Stimulated activated CD8-positive, alpha-beta memory T cell treated with anti-CD3 and anti-CD28 coated beads, Interleukin-2, amount 100 ng/mL, for 1 hour (primary cell): ENCODE measurements around the gene ASCL2.
"Not testable (repeated sequence)": the region's sequence is repeated elsewhere in the genome, so short reads cannot be mapped to it uniquely, and the experiment has no call there.

Experiments used
- DNase-seq, 2 donors: peaks; one replicate each; pipeline ENCODE4 v3.0.0-alpha.2; 2020; ENCODE audit warnings: low read depth in 2 of 2

Gene ASCL2

DNA sequence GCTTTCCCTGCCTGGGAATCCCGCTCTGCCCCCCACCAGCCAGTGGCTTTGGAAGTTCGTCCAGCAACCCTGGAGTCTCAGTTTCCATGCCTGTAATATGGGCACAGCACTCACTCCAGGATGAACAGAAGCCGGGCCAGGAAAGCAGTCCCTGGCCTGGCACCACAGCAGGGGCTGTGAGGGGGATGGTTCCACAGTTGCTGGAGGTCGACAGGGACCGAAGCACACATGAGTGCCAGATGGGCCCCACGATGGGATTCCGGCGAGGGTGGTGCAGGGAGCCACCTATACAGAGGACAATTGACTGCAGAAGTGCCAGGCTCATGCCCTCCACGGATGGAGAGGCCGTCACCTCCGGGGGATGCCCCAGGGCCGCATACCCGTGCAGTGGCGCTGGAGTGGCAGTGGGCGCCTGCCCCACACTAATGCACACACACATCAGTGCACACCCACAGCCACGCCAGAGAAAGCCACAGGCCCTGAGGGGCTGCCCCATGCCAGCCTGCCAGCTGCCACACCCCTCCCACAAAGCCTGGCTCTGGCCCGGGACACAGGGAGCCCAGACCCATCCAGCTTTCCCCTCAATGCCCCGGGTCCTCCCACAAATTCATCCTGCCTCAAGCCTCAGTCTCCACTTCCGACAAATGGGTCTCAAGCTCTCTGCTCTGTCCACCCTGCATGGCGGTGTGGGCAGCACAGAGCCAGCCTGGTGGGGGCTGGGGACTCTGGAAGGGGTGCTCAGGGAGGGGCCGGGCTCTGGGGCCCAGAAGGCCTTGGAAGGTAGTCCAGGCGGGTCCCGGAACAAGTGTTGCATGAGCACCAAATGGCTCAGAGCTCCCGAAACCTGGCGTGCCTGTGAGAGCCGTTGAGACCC, 9.7 kb downstream of the ASCL2 start:
- DNase-seq: no peak

DNA sequence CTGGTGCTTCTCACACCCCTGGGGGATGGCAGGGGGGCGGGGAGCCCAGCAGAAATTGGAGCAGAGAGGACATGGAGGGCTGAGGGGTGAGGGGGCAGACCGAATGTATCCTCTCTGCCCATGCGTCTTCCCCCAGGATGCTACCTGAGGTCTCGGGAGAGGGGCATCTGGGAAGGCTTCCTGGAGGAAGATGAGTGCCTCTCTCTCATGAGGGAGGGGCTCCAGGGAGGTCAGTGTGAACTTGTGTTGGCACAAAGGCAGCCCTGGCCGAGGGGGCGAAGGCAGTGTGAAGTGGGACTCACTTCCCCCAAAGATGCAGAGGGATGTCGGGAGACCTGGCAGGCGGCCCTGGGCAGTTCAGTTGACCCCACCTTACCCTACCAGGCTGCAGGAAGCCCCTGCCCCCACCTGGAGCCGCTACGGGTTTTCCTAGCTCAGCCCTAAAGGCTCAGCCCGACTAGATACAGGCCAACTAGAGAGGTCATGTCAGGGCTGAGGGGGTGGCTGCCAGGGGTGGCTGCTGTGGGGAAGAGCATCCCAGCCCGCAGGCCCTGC, 10.4 kb downstream of the ASCL2 start:
- no peak for DNase-seq

DNA sequence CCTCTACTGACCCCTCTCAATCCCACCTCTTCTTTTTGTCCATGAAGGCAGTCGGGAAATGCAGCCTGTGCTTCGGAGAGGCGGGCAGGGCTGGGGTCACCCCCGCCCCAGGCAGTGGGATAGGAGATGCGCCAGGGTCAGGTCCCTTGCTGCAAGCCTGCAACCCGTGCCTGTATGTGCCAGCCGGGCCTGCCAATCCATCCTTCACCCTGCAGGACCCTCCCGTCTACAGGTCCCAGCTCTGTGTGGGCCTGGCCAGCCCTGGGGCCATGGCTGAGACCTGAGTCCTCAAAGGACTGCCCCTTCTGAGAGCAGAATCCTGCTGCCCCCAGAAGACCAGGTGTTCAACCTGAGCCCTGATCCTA, 10.9 kb downstream of the ASCL2 start:
- DNase-seq: no peak

DNA sequence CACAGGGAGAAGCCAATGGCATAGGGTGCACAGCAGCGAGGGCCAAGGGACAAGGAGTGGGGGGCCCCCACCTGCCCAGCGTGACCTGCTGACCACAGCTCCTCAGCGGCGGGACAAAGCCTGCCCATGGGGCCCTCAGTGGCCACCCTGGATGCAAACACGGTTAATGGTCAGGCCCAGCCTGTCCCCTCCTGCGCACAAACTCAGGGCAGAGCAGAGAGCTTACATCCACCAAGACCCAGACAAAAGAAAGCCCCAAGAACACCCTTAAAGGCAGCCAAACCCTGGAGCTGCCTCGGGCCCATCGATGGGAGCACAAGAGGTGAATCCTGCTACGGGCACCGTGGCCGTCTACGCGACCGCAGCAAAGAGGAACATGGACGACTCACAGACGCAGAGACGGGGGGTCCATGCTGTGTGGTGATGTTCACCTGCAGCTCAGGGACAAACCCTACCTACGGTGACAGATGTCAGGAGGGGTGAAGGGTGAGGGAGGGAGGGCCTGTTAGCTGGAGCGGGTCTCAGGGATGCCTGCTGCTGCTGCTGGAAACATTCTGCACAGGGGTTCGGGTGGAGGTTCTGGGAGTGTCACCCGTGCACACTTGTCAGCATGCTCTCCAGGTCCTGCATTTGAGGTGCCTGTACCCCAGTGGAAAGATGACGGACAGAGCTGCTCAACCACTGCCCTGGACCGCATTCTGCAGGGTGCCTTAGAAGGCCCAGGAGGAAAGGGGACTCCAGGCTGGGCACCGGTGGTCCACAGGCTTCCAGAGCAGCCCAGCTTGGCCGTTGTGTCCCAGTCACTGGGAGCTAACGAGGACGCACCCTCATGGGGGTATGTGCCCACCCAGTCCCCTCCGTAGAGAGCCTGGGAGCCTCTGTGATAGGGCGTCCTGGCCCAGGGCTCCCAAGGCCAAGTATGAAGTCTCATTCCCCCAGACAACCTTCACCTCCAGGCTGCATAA, 11.6 kb downstream of the ASCL2 start:
- no peak for DNase-seq

DNA sequence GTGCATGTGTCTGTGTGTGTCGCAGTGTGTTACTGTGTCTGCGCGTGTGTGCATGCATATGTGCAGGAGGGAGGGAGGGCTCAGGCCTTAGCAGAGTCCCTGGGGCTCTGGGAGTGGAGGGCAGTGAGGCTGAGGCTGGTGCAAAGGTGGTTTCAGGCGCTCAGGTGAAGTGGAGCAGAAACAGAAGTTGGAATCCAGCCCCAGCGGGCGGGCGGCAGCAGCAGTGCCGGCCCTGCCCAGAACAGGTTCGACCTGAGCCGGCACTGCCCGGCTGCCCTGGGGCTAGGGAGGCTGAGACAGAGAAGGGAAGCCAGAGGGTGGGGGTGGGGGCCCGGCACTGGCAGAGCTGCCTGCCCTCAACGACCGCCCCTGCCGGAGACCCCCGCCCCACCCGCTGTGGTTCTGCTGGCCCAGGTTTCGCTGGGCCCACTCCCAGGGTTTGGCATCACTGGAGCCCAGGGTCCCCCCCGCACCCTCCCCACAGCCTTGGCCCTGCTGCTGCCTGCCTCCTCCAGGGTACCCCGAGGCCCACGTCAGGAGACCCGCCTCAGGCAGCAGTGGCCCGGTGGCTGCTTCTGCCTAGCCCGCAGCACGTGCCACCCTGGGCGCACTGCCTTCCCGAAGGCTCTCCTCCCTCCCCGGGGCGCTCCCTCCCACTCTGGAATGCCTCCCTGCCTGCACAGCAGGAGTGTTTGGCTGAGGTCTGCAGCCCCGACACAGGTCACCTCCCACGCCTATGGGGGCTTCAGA, 13.3 kb downstream of the ASCL2 start:
- DNase-seq: no peak

DNA sequence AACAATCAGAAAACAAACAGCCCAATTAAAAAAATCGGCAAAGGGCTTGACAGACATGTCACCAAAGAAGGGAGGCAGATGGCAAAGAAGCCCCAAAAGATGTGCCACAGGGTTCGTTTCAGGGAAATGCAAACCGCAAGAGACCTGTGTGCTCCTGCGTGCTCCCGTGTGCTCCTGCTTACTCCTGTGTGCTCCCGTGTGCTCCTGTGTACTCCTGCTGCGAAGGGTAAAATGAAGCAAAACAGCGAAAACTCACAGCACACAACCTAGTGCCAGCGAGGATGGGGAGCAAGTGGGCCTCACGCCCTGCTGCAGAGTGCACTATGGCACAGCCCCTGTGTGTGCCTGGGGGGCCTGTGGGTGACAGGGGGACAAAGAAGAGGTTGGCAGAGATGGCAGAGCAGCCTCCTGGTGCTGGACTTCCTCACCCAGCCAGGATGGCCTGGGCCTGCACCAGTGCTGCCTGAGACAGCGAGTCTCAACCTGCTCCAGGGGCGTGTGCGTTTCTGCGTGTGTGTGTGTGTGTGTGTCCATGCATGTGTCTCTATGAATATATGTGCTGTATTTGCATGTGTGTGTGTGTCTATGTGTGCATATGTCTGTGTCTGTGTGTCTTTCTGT, 14.0 kb downstream of the ASCL2 start:
- DNase-seq: no peak

DNA sequence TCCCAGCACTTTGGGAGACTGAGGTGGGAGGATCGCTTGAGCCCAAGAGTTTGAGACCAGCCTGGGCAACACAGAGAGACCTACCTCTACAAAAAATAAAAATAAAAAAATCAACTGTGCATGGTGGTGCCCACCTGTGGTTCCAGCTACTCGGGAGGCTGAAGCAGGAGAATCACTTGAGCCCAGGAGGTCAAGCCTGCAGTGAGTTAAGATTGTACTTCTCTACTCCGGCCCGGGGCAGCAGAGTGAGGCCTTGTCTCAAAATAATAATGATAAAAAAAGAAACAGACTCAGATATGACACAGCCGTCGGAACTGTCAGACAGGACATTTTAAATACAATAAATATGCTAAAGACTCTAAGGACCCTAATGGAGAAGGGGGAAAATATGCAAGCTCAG, 18.4 kb downstream of the ASCL2 start:
- DNase-seq: no peak

DNA sequence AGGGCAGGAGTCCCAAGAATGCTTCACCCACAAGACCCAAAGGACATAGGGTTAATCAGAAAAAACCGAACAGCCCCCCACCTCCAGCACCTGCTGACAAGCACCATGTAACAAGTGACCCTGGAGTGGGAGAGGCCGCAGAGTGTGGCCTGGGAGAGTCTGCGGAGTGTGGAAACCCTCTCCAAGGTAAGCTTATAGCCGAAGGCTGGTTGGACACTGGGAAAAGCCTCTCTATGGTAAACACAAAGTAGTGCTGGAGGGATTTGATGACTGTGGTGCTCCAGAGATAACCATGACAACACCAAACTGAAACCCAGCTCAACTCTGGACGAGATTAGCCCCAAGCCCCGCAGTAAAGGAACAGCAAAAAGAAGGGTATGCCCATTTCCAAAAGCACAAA, 19.2 kb downstream of the ASCL2 start:
- no peak for DNase-seq

DNA sequence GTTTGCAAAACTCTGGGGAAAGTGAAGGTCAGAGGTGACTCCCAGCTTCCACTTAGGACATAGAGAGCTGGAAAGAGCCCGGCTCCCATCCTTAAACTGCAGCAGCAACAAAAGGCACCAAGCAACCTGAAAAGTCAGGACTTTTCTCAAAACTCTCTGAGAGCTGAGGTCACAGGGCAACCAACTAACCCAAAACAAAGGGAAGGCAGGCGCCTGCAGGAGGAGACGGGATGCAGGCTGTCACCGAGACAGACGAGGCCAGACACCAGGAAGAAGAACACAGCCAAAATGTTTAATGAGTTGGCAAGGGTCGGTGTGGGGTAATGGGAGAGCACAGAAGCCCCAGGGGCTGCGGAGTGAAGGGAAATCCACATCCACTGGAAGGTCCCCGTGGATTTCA, 19.9 kb downstream of the ASCL2 start:
- no peak for DNase-seq

DNA sequence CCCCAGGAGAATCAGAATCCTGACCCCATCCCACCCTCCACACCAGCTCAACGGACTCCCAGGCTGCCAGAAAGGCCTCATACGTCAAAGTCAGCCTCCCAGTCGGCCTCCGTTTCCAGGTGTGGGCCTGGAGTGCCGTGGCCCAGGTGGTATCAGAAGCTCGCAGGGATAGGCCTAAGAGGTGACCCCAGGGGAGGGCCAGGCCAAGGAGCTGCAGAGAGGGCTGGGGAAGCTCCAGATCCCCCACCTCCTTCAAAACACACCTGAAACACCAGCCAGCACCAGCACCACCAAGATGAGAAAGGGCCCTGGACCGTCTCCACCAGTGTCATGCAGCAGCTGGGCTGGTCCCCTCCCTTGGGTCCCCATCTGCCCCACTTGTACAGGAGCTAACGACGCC, 20.3 kb downstream of the ASCL2 start:
- no peak for DNase-seq

DNA sequence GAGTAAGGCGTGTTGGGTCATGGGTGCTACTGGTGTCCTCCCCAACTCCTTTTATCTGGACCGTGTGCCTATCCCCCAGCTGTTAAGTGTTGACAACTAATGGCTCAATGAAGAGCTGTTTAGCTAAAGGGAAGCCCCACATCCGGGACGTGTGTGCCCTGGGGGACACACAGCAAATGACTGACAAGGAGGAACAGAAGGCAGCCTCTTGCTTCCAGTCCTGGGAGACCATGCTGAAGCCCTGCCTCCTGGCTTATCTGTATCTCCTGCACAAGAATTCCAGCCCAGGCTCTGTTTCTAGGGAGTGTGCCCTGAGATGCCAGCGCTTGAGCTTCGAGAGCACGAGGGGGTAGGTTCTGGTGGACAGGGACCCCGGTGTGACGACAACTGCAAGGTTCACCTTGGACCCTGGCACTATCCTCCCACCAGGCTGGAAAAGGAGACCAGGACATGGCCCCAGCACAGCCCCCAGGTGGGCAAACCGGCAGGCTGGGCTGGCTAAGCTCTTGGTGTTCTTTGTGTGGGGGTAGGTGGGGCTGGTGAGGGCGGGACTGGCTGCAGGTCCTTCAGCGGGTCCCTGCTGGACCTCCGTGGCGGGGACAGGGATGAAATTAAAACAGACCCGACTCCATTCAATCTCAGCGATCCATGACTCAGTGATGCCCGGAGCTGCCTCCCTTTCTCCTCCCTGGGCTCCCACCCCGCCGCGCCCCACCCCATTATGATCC, 21.0 kb downstream of the ASCL2 start:
- no peak for DNase-seq

DNA sequence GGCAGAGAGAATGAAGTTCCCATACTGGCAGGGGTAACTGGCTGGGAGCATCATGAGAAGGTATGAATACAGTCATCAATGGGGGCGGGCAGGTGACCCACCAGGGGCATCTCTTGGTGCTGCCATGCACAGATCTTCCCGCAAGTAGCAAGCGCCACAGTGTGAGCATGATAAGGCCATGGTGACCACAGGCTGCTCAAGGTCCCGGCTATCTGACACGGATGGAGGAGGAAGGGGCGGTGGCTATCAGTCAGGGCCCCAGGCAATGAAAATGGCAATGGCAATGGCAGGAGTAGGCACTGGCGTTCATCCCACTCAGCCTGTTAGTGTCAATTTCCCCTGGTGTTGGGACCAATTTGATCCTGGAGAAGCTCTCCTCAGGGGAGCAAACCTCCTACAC, 21.6 kb downstream of the ASCL2 start:
- no peak for DNase-seq

DNA sequence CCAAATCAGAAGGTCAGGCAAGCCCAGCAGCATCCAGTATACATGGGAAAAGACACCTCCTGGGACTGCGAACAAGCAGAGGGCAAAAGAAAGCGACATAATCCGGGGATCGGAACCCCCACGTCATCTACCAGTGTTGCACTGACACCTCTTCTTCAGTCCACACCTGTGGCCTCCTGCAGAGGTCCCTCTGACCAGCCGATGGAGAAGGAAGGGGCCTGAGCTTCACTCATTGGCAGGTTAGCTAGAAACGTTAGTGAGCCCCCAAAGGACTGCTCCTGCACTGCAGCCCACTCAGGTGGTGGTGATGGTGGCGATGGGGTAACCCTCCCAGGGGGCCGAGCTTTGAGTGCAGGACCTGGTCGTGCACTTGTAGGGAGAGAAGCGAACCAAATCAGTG, 22.1 kb downstream of the ASCL2 start:
- no peak for DNase-seq

DNA sequence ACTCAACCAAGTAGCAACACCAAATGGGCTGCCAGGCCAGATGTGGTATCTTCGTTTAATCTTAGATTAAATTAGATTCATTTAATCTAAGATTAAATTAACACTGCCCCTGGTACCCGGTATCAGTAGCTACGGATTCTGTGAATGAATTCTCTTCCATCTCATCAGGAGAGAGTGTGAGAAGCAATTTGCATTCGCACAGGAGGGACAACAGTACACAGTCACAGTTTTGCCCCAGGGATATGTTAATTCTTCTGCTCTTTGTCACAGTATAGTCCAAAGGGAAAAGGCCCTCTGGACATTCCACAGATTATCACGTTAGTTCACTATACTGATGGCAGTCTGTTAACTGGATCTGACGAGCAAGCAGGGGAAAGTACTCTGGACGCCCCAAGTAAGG, 22.9 kb downstream of the ASCL2 start:
- no peak for DNase-seq

DNA sequence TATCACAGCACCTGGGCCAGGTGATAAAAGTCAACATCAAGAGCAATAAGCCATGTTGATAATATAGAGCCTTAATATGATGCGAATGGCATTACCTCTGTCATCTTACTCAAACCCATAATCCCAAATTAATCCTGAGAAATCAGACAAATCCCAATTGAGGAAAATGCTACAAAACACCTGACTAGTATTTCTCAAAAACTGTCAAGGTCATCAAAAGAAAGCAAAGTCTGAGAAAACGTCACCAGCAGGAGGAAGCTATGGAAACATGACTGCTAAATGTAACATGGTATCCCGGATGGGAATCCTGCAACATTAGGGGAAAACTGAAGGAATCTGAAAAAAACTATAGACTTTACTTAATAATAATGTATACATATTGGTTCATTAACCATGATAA, 29.6 kb downstream of the ASCL2 start:
- no peak for DNase-seq

DNA sequence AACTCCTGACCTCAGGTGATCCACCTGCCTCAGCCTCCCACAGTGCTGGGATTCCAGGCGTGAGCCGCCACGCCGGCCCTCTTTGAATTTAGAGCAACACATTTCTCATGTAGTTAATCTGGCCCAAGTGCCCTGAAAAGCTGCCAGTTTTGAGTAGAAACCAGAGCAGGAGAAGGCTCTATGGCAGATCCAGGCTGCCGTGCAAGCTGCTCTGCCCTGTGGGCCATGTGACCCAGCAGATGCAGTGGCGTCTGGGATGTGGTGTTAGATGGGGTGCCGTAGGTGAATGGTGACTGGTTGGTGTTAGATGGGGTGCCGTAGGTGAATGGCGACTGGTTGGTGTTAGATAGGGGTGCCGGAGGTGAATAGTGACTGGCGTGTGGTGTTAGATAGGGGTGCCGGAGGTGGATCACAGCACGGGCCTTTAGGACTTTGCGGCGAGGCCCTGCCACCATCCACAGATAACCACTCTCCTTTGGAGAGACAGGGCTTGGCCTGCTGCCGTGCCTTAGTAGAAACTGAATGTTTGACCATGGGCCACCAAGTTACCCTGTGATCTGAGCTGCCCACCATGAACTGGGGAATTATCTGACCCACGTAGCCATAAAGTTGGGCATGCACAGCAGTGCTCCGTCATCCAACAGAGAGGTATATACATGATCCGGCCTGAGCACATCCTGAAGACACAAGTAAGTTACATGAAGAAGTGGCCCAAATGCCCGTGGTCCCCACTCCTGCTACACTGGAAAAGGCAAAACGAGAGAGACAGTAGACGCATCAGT, 32.7 kb downstream of the ASCL2 start:
- DNase-seq: no peak

DNA sequence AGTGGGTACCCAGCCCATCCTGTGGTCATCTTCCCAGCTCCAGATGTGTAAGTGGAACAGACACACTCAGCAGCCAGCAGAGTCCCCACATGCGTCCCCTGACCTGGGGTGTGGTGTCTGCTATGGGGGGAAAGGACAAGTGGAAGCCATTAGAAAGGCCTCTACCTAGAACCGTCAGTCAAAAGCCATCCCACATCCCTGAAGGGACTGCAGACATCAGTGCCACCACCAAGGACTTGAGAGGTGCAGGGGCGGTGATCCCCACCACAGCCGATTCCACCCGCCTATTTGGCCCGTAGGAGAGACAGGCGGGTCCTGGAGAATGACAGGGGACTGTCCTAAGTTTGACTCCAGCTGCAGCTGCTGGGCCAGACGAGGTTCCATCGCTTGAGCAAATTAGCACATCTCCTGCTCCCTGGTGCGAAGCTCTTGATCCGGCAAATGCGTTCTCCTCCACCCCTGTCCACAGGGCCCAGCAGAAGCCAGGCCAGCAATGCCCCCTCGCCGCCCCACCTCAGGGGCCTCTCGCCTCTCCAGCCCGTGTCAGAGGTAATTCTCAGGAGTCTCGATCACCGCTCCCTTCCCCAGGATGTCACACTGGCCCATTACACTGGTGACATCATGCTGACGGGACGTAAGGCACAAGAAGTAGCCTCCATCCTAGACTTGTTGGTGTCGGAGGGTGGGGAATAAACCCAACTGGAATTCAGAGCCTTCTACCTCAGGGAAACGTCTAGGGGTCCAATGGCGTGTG, 33.8 kb downstream of the ASCL2 start:
- DNase-seq: not testable (repeated sequence)

DNA sequence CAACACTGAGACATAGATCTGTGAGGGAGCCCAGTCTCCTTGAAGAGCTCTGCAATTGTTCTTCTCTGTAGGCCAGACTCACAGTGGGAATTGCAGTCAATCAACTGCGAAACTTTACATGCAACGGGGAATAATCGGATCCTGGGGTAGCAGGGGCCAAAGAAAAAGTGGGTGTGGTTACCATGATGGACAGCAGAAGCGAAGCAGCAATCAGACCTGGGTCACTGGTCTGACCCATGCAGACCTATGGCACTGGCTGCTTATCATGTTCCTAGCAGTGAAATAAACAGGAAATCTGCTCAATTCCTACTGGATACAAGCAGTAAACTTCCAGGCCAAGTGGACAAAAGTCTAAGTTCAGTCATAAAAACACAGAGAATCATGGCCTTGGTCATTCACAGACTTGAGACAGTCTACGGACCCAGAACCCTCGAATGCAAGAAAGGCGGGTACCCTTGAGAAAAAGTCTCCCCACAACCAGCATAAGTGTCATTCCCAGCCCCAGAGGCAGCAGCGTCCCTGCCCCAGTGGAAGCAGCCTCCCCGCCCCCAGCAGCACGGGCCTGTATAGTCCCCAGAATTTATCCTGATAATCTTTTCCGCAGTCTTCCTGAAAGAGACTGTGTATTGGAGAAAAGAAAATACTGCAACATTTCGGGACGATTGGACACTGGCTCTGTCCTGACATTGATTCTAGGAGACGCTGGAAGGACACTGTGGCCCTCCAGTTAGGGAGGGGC, 34.6 kb downstream of the ASCL2 start:
- DNase-seq: no peak
